Breast epithelium (tissue), 4 donors: ENCODE measurements around the gene ZBTB12. TPM values are rescaled to one million over a fixed set of nuclear protein-coding genes. Genes with fewer than 3 reads are reported as not detected.

Experiments
- DNase-seq, 2 donors: peaks; one replicate each; pipeline ENCODE4 v3.0.0-alpha.2; 2019; ENCODE audit warnings: low spot score in 2 of 2
- H3K27ac ChIP-seq, 2 donors: fragments of 200-600 bp; sonication (generic) in 1 of 2; one replicate each; pipeline ENCODE4 v1.5.1; 2016 to 2019; ENCODE audit warnings: mild to moderate bottlenecking in 1 of 2
- H3K27me3 ChIP-seq, 2 donors: fragments of 200-600 bp; sonication (generic) in 1 of 2; one replicate each; pipeline versions ENCODE4 v1.5.1 to v1.6.0; 2017 to 2019; ENCODE audit warnings: control low read depth in 1 of 2, mild to moderate bottlenecking in 1 of 2
- H3K36me3 ChIP-seq: fragments of 200-600 bp; one replicate; pipeline ENCODE4 v1.5.1; 2019
- H3K4me1 ChIP-seq, 2 donors: fragments of 200-600 bp; sonication (generic); one replicate each; pipeline ENCODE4 v1.5.1; 2016 to 2019; ENCODE audit warnings: control low read depth in 1 of 2
- H3K4me3 ChIP-seq, 3 donors: fragments of 200-600 bp; sonication (generic); 1 replicate in 2 of 3; 2 replicates in 1 of 3; pipeline ENCODE4 v1.5.1; 2016 to 2019; ENCODE audit warnings: mild to moderate bottlenecking in 3 of 3, moderate library complexity in 2 of 3
- H3K9me3 ChIP-seq, 2 donors: fragments of 200-600 bp; sonication (generic) in 1 of 2; one replicate each; pipeline ENCODE4 v1.5.1; 2016 to 2019; ENCODE audit warnings: control low read depth in 1 of 2
- POLR2A ChIP-seq: fragments of 450-650 bp; IDR thresholded peaks from one replicate; pipeline ENCODE4 v1.6.1; 2016; ENCODE audit warnings: antibody characterized with exemption, mild to moderate bottlenecking, moderate library complexity
- POLR2AphosphoS5 ChIP-seq, 3 donors: sonication (generic); formaldehyde crosslinking; IDR thresholded peaks; one replicate each; pipeline ENCODE4 v1.6.1; 2017; ENCODE audit warnings: antibody characterized with exemption in 3 of 3
- intact Hi-C: fragments of 100-400 bp; cut with DNase I; formaldehyde crosslinking; loops from one replicate; pipeline ENCODE4 v1.15.1; 2023; ENCODE audit warnings: low total_unique reads
- total RNA-seq, 3 donors: library from RNA; depleted of rRNA; stranded (reverse); fragments of >200 nt; gene quantifications; one replicate each; pipeline ENCODE4 v1.1.0, GENCODE V29; 2016
- TF ChIP-seq, protein P1 (sequence below), 3 donors: fragments of 450-650 bp; IDR thresholded peaks; one replicate each; pipeline ENCODE4 v1.5.1; 2016 to 2017; ENCODE audit warnings: antibody characterized with exemption in 3 of 3, mild to moderate bottlenecking in 3 of 3, moderate library complexity in 3 of 3

Gene ZBTB12
- total RNA-seq, 3 donors from 2014 or later, result 0.64 to 3.3 (median 1.9) TPM

DNA sequence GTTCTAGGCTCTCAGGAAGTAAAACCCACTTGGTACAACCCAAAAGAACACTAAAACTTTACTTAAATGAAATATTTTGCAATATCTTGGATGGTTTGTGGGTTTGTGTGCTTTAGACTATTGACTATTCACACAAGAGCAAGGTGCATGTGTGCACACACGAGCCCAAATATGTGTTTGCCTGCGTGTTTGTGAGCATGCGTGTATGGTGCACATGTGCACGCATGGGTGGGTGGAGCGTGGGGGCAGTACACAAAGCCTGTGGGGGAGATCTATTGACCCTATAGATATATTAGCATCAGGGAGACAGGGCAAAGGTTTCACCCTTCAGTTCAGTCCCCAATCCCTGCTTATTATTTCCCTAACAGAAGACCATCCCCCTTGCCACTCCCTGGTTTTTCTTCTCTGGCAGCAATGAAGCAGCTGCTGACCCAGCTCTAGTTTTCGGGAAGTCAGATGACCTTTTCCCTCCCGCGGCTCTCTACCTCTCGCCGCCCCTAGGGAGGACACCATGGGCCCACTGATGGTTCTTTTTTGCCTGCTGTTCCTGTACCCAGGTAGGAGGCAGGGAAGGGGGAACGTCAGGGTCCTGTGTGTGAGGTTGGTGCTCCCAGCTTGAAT is 25.5 kb upstream of the ZBTB12 start, which contains the start of gene C2:
TSS of gene C2 (plus strand) at position 476 of the 621 bp plus-strand sequence. CDS start at position 512, 36 bp downstream.
- no peaks in the 10 kb centered on the region for H3K27me3 ChIP-seq
- H3K4me1 ChIP-seq, result no peaks in the 10 kb centered on the region
- no peak for DNase-seq
- intact Hi-C loops, result no loop called here
- H3K9me3 ChIP-seq, result no peaks in the 10 kb centered on the region
- H3K4me3 ChIP-seq, result peak within 1 kb of the TSS; percentile 26 to 54 (median 42)
- H3K36me3 ChIP-seq, result no peaks in the 10 kb centered on the region
- peak within 1 kb of the TSS in 1 of 2 donors; percentile 43 for H3K27ac ChIP-seq
- TF ChIP-seq, protein P1, sequence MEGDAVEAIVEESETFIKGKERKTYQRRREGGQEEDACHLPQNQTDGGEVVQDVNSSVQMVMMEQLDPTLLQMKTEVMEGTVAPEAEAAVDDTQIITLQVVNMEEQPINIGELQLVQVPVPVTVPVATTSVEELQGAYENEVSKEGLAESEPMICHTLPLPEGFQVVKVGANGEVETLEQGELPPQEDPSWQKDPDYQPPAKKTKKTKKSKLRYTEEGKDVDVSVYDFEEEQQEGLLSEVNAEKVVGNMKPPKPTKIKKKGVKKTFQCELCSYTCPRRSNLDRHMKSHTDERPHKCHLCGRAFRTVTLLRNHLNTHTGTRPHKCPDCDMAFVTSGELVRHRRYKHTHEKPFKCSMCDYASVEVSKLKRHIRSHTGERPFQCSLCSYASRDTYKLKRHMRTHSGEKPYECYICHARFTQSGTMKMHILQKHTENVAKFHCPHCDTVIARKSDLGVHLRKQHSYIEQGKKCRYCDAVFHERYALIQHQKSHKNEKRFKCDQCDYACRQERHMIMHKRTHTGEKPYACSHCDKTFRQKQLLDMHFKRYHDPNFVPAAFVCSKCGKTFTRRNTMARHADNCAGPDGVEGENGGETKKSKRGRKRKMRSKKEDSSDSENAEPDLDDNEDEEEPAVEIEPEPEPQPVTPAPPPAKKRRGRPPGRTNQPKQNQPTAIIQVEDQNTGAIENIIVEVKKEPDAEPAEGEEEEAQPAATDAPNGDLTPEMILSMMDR (IDR thresholded peaks at IDR 0.05), result no peak
- TF ChIP-seq POLR2A, result no peak
- no peak for TF ChIP-seq POLR2AphosphoS5 (IDR thresholded peaks at IDR 0.05)

DNA sequence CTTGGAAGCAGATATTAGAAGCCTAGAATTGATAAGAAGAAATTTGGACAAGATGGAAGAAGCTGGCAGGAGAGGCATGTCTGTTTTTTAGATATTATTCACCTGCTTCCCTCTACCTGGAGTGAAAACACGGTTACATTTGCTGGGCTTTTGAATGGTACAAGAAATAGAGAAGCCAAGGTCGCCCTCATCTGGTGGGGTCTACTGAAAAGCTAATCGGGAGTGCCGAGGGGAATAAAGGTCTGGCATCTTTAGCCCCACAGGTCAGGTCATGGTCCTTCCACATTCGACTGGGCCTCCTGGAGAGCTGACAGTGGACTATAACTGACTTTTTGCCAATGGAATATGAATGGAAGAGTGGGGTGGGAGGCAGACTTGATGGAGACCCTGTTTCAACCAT is 21.1 kb upstream of the ZBTB12 start:
- Histone ChIP-seq H3K27me3 (no peaks in the 10 kb centered on the region), H3K4me1 (no peaks in the 10 kb centered on the region), H3K36me3 (no peaks in the 10 kb centered on the region), H3K4me3 (no peak overlapping the region), H3K9me3 (no peaks in the 10 kb centered on the region), H3K27ac (no peak overlapping the region)
- intact Hi-C loops, result no loop called here
- TF ChIP-seq, protein P1 (IDR thresholded peaks at IDR 0.05), result no peak
- TF ChIP-seq POLR2AphosphoS5 (IDR thresholded peaks at IDR 0.05), result no peak
- TF ChIP-seq POLR2A, result no peak
- DNase-seq, result no peak

DNA sequence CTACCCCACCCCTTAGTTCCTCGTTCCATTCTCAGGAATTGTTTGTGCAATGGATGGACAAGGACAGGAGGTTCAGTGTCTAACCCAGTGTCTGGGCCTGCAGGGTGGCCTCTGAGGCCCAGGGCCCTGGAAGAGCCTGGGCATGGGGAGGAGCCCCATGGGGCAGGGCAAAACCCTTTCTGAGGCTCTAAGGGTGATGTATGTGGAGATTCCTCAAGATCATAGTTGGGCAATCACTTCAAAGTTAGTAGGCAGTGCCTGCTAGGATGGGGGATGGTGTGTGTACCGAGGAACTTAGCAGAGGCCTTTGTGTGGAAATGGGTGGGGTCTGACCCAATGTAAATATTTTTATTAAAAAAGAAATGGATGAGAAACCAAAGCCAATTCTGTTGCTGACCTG is 18.9 kb upstream of the ZBTB12 start:
- Histone ChIP-seq H3K4me1 (no peaks in the 10 kb centered on the region), H3K27me3 (no peaks in the 10 kb centered on the region), H3K27ac (peak overlapping the region in 1 of 2 donors; percentile 68), H3K9me3 (no peaks in the 10 kb centered on the region), H3K4me3 (no peak overlapping the region), H3K36me3 (no peaks in the 10 kb centered on the region)
- TF ChIP-seq POLR2A, result no peak
- TF ChIP-seq POLR2AphosphoS5 (IDR thresholded peaks at IDR 0.05), result no peak
- TF ChIP-seq, protein P1 (IDR thresholded peaks at IDR 0.05), result no peak
- no peak for DNase-seq
- intact Hi-C loops, result no loop called here

DNA sequence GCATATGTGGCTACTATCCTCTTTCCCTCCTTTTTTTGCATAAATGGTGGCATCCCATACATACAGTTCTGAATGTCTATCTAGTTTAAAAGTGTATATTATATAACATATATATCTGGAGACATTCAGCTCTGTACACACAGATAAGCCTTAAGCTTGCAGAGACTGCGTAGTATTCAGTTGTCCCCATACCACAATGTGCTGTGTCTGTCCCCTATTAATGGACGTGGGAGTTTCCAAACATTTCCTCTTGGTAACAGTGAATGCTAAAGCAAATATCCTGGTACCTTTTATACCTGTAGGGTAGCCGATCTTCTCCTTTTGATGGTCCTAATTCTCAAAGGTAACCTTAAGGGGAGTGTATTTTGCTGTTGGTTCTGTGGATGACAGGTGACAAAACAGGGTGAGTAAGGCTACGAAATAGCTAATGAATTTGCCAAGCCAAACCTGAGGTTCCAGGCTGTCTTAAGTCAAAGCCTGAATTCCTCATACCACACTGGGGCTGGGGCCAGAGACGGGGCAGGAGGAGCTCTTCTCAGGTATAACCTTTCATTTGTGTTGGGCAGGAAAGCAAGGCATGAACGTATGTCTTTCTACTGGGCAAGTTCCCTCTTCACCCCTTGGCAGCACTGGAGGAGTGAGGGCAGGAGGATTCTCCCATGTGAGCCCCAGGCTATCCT is 17.9 kb upstream of the ZBTB12 start:
- H3K36me3 ChIP-seq, result no peaks in the 10 kb centered on the region
- no peak overlapping the region for H3K4me3 ChIP-seq
- no peaks in the 10 kb centered on the region for H3K27me3 ChIP-seq
- no peaks in the 10 kb centered on the region for H3K9me3 ChIP-seq
- H3K27ac ChIP-seq, result peak overlapping the region in 1 of 2 donors; percentile 68
- DNase-seq, result no peak
- TF ChIP-seq POLR2AphosphoS5 (IDR thresholded peaks at IDR 0.05), result no peak
- intact Hi-C loops, result no loop called here
- H3K4me1 ChIP-seq, result no peaks in the 10 kb centered on the region

DNA sequence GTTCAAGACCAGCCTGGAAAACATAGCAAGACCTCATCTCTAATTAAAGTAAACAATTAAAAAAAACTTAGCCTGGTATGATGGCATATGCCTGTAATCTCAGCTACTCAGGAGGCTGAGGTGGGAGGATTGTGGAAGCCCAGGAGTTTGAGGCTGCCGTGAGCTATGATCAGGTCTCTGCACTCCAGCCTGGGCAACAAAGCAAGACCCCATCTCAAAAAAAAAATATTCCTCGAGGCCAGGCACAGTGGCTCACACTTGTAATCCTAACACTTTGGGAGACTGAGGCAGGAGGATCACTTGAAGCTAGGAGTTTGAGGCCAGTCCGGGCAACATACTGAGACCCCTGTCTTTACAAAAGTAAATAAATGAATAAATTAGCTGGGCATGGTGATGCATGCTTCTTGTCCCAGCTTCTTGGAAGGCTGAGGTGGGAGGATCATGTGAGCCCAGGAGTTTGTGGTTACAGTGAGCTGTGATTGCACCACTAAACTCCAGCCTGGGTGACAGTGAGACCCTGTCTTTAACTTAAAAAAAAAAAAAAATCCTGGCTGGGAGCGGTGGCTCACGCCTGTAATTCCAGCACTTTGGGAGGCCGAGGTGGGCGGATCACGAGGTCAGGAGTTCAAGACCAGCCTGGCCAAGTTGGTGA is 16.3 kb upstream of the ZBTB12 start:
- TF ChIP-seq, protein P1 (IDR thresholded peaks at IDR 0.05), result no peak
- TF ChIP-seq POLR2AphosphoS5 (IDR thresholded peaks at IDR 0.05), result no peak
- TF ChIP-seq POLR2A, result no peak
- Histone ChIP-seq H3K27me3 (no peaks in the 10 kb centered on the region), H3K27ac (no peak overlapping the region), H3K9me3 (no peaks in the 10 kb centered on the region), H3K4me3 (no peak overlapping the region), H3K36me3 (no peaks in the 10 kb centered on the region), H3K4me1 (no peaks in the 10 kb centered on the region)
- intact Hi-C loops, result no loop called here
- no peak for DNase-seq
